GM18508 (cell line): ENCODE results near the gene ERBIN.
"Not testable (repeated sequence)": the region's sequence is repeated elsewhere in the genome, so short reads cannot be mapped to it uniquely, and the experiment has no call there.

Experiments
- ATAC-seq: cut with Tn5 transposase; IDR thresholded peaks from one replicate; pipeline ENCODE4 v1.9.1; 2021; ENCODE audit warnings: moderate number of reproducible peaks; ENCODE audit not compliant: insufficient read depth, unreplicated experiment

ERBIN gene

GRCh38 chr5:65914641-65915196, 11.7 kb upstream of the ERBIN start:
- ATAC-seq: no peak

GRCh38 chr5:65915661-65916060, 10.7 kb upstream of the ERBIN start:
- ATAC-seq: not testable (repeated sequence)

- no peak for ATAC-seq
These were observed 10.3 kb upstream of the ERBIN start for GRCh38 chr5:65916066-65916465.

GRCh38 chr5:65916636-65917035, 9.7 kb upstream of the ERBIN start:
- no peak for ATAC-seq

- ATAC-seq: no peak
These were observed 6.6 kb upstream of the ERBIN start for GRCh38 chr5:65919773-65920172.

GRCh38 chr5:65923339-65923738, 3.0 kb upstream of the ERBIN start:
- no peak for ATAC-seq

GRCh38 chr5:65924366-65925043, 1.9 kb upstream of the ERBIN start:
- no peak for ATAC-seq

GRCh38 chr5:65925044-65925600, 1.3 kb upstream of the ERBIN start:
- ATAC-seq: peak; percentile 56

GRCh38 chr5:65925601-65926275, 637 bp upstream of the ERBIN start:
- peak; percentile 15 for ATAC-seq

- no peak for ATAC-seq
These were observed 518 bp downstream of the ERBIN start for GRCh38 chr5:65926893-65927292.

GRCh38 chr5:65927503-65928321, 1.3 kb downstream of the ERBIN start:
- no peak for ATAC-seq

- ATAC-seq: no peak
These were observed 2.0 kb downstream of the ERBIN start for GRCh38 chr5:65928322-65928752.

- ATAC-seq: no peak
These were observed 2.5 kb downstream of the ERBIN start for GRCh38 chr5:65928860-65929259.

- ATAC-seq: no peak
These were observed 6.3 kb downstream of the ERBIN start for GRCh38 chr5:65932676-65933075.

- no peak for ATAC-seq
These were observed 6.9 kb downstream of the ERBIN start for GRCh38 chr5:65933295-65933694.

GRCh38 chr5:65938256-65938655, 11.9 kb downstream of the ERBIN start:
- ATAC-seq: no peak

GRCh38 chr5:65943771-65944170, 17.4 kb downstream of the ERBIN start:
- ATAC-seq: no peak

- ATAC-seq: no peak
These were observed 19.9 kb downstream of the ERBIN start for GRCh38 chr5:65946198-65946745.

- no peak for ATAC-seq
These were observed 21.9 kb downstream of the ERBIN start for GRCh38 chr5:65948115-65948747.

GRCh38 chr5:65951330-65951729, 25.0 kb downstream of the ERBIN start:
- ATAC-seq: no peak
